HPDE6-E6E7 (cell line): Measurements from ENCODE around the gene RHOF.
"Not testable (repeated sequence)": the region's sequence is repeated elsewhere in the genome, so short reads cannot be mapped to it uniquely, and the experiment has no call there.

Experiments
- DNase-seq: peaks from one replicate; pipeline ENCODE4 v3.0.0; 2011; ENCODE audit warnings: missing footprints; ENCODE audit errors: extremely low spot score

Gene RHOF

DNA sequence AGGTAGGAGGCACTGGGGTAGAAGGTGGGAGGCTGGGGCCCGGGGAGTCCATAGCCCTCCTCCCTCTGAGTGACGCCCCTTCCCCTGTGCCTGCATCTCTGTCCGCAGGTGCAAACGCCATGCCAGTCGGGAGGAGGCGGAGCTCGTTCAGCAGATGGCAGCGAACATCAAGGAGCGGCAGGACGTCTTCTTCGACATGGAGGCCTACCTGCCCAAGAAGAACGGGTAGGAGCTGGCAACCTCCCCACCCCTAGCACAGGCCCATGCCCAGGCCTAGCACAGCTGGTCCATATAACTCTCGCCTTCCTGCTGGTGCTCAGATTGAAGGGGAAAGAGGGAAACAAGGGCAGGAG is 45.3 kb downstream of the RHOF start:
- DNase-seq: no peak

DNA sequence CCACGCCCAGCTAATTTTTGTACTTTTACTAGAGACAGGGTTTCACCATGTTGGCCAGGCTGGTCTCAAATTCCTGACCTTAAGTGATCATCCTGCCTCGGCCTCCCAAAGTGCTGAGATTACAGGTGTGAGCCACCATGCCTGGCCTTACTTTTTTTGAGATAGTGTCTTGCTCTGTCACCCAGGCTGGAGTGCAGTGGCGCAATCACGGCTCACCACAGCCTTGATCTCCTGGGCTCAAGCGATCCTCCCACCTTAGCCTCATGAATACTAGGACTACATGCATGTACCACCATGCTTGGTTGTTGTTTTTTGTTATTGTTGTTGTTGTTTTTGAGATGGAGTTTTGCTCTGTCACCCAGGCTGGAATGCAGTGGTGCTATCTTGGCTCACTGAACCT is 47.9 kb downstream of the RHOF start:
- DNase-seq: not testable (repeated sequence)

DNA sequence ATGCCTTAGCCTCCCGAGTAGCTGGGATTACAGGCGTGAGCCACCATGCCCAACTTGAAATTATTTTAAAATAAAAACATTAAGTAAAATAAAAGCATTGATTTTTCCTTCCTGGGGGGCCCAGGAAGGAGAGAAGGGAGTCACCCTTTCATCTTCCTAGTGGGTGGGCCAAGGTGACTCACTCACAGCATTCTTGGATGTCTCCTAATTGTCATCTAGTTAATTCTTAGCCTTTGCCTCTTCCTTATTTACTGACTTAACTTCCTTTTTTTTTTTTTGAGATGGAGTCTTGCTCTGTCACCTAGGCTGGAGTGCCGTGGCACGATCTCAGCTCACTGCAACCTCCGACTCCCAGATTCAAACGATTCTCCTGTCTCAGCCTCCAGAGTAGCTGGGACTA is 51.7 kb downstream of the RHOF start:
- DNase-seq: no peak

DNA sequence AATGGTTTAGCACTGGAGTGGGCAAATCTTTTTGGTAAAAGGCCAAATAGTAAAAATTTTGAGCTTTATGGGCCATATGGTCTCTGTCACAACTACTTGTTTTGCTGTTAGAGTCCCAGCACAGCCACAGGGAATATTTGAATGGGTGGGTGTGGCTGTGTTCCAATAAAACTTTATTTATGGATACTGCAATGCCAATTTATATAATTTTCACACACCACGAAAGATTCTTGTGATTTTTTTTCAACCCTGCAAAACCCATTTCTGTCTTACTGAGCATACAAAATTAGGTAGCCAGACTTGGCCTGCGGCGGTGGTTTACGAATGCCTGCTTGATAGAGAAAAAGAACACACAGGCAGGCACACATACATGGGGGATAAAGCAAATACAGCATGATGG is 52.6 kb downstream of the RHOF start:
- no peak for DNase-seq

DNA sequence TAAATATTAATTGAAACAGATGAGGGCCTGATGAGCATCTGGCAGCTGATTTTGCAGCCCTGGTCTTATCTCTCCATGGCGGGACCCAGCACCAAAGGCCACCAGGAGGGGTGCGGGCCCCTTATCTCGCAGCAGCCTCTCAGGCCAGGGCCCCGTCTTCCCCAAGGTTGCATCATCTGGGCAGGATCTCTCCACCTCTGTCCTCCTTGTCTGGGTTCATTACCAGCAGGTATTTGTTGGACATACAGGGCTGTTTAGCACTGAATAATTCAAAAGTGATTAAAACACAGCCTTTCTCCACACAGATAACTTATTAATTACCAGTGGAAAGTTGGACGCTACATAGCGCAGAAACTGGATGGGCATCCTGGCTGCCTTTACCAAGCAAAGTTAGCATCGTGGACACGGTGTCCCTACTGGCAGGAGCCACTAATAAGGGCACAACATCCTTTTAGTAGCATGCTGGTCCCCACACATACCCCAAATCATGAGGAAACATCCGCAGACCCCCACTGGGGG is 55.1 kb downstream of the RHOF start:
- DNase-seq: no peak

DNA sequence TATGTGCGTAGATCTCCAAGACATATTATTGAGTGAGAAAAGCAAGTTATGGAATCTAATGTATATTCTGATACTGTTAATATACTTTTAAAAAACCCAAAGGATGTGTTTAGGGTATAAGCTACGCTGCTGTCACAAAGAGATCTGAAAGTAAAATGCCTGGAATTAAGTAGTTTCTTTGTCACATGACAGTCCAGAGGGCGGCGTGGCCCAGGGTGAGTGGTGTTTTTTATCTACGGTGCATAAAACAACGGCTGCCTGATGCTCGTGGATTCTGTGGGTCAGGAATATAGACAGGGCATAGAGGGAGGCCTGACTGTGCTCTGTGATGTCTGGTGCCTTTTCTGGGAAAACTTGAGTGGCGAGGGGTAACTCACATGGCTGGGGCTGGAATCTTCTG is 59.6 kb downstream of the RHOF start:
- DNase-seq: no peak

DNA sequence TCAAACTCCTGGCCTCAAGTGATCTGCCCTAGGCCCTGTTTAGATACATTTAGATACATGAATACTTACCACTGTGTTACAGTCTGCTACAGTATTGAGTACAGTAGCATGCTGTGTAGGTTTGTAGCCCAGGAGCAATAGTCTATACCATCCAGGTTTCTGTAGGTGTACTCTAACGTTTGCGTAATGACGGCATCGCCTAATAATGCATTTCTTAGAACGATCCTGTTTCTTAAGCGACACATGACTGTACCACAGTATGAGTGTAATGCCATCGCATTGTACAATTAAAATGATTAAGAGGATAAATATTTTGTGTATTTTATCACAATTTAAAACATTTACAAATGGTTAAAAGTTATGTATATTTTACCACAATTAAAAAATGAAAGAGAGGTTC is 62.0 kb downstream of the RHOF start:
- no peak for DNase-seq

DNA sequence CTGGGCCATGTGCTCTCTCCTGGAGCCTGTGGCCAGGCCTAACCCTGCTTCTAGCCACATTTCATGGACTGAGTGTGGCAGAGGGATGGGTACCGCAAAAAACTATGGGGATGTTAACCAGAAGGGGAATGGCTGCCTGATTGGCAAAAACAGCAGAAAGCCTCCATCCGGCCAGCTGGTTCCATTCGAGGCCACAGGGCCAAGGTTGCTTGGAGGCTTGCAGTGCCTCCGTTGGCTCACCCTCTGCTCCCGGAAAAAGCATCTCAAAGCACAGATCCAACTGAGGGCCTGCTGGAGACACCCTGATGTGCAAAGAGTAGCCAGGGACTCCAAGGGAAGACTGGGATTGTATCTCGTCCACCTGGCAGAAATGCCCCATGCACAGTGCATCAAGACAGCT is 64.5 kb downstream of the RHOF start:
- no peak for DNase-seq
